Upper lobe of right lung (tissue), 1 donor: Measurements from ENCODE around the gene CUL2. TPM values are rescaled to one million over a fixed set of nuclear protein-coding genes. Genes with fewer than 3 reads are reported as not detected.
A peak's percentile ranks its signal among the peaks of the same experiment; 100 is the strongest.

Experiments used
- ATAC-seq: fragments of 200-7000 bp; cut with Tn5 transposase; one replicate; pipeline ENCODE4 v1.9.1; 2020; ENCODE audit warnings: mild to moderate bottlenecking, moderate library complexity
- DNase-seq: peaks from one replicate; pipeline ENCODE4 v3.0.0-alpha.2; 2020
- H3K27ac ChIP-seq: fragments of 200-600 bp; one replicate; pipeline ENCODE4 v1.8.0; 2022
- H3K27me3 ChIP-seq: fragments of 200-600 bp; one replicate; pipeline ENCODE4 v1.8.0; 2022; ENCODE audit warnings: mild to moderate bottlenecking
- H3K36me3 ChIP-seq: fragments of 200-600 bp; one replicate; pipeline ENCODE4 v1.8.0; 2022
- H3K4me1 ChIP-seq: fragments of 200-600 bp; one replicate; pipeline ENCODE4 v1.8.0; 2022
- H3K4me3 ChIP-seq: fragments of 200-600 bp; one replicate; pipeline ENCODE4 v1.8.0; 2022; ENCODE audit warnings: mild to moderate bottlenecking
- H3K9me3 ChIP-seq: fragments of 200-600 bp; one replicate; pipeline ENCODE4 v1.8.0; 2022
- intact Hi-C: fragments of 100-400 bp; cut with DNase I; formaldehyde crosslinking; loops from one replicate; pipeline ENCODE4 v1.11.0; 2022
- long read RNA-seq: library from polyadenylated mRNA; unstranded; transcript quantifications from one replicate; pipeline ENCODE4 v2.0.0, GENCODE V29; 2021
- total RNA-seq: library from RNA; stranded (reverse); fragmentation: NEBNext Ultra II Directional; extraction: Animal tissue kit (Norgen Biotek cat#: 25700); gene quantifications from one replicate; pipeline ENCODE4 v1.2.1, GENCODE V29; 2021
- TF ChIP-seq, protein P1 (sequence below): fragments of 200-600 bp; IDR thresholded peaks from one replicate; pipeline ENCODE4 v1.8.0; 2022; ENCODE audit warnings: antibody characterized with exemption
- donor health status: DM: no; HTN: yes; CAD: no; lungs with severe emphysema.

CUL2 gene
- total RNA-seq: 33.0 TPM
- long read RNA-seq, full-length matches to known transcripts: 75 of 95 reads
- long read RNA-seq, partial matches to known transcripts: 14 of 95 reads
- long read RNA-seq, other reads (novel, unspliced or antisense): 6 of 95 reads

- TF ChIP-seq, protein P1, sequence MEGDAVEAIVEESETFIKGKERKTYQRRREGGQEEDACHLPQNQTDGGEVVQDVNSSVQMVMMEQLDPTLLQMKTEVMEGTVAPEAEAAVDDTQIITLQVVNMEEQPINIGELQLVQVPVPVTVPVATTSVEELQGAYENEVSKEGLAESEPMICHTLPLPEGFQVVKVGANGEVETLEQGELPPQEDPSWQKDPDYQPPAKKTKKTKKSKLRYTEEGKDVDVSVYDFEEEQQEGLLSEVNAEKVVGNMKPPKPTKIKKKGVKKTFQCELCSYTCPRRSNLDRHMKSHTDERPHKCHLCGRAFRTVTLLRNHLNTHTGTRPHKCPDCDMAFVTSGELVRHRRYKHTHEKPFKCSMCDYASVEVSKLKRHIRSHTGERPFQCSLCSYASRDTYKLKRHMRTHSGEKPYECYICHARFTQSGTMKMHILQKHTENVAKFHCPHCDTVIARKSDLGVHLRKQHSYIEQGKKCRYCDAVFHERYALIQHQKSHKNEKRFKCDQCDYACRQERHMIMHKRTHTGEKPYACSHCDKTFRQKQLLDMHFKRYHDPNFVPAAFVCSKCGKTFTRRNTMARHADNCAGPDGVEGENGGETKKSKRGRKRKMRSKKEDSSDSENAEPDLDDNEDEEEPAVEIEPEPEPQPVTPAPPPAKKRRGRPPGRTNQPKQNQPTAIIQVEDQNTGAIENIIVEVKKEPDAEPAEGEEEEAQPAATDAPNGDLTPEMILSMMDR: no peak
- no peaks in the 10 kb centered on the region for H3K36me3 ChIP-seq
- H3K4me3 ChIP-seq: peak within 1 kb of the TSS; percentile 75
- H3K4me1 ChIP-seq: peaks cover 28% of the 10 kb centered on the region
- no peaks in the 10 kb centered on the region for H3K27me3 ChIP-seq
- intact Hi-C loops: no loop called here
- H3K27ac ChIP-seq: peak within 1 kb of the TSS; percentile 95
- DNase-seq: peak; percentile 96
- no peaks in the 10 kb centered on the region for H3K9me3 ChIP-seq
- ATAC-seq: peak; percentile 97
These were observed at the start of gene CUL2 for GRCh38 chr10:35090162-35090954. CUL2 (minus strand) TSS chr10:35090341; CDS start chr10:35071317, 19,024 bp downstream.

GRCh38 chr10:35136263-35136815 is 46.2 kb upstream of the CUL2 start:
- Histone ChIP-seq H3K4me3 (no peak overlapping the region), H3K9me3 (no peaks in the 10 kb centered on the region), H3K27me3 (no peaks in the 10 kb centered on the region), H3K4me1 (no peaks in the 10 kb centered on the region), H3K36me3 (no peaks in the 10 kb centered on the region), H3K27ac (no peak overlapping the region)
- intact Hi-C loops: no loop called here
- TF ChIP-seq, protein P1: no peak
- ATAC-seq: no peak
- no peak for DNase-seq

DNA sequence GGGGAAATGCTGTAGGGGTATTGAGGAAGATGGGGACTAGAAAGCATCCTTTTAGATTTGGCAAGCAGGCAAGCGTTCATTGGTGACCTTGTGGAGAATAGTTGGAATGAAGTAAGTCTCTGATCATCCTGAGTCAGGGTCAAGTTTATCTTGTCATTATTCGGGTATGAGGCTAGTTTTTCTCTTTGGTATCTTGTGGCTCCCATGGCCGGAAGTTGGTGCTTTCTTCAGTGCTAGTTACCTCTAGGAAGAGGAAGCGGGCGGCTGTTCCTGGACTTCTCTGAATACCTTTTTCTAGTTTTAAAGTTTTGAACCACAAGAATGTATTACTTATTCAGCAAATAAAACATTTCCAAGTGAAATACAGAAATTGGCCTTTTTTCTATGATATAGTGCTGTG is 45.7 kb upstream of the CUL2 start:
- TF ChIP-seq, protein P1: no peak
- Histone ChIP-seq H3K27ac (no peak overlapping the region), H3K9me3 (no peaks in the 10 kb centered on the region), H3K4me1 (no peaks in the 10 kb centered on the region), H3K4me3 (no peak overlapping the region), H3K27me3 (no peaks in the 10 kb centered on the region), H3K36me3 (no peaks in the 10 kb centered on the region)
- DNase-seq: no peak
- ATAC-seq: no peak
- intact Hi-C loops: no loop called here

- Histone ChIP-seq H3K36me3 (no peaks in the 10 kb centered on the region), H3K27ac (no peak overlapping the region), H3K9me3 (no peaks in the 10 kb centered on the region), H3K4me1 (peaks cover 12% of the 10 kb centered on the region), H3K27me3 (no peaks in the 10 kb centered on the region), H3K4me3 (no peak overlapping the region)
- intact Hi-C loops: no loop called here
- TF ChIP-seq, protein P1: no peak
- ATAC-seq: no peak
- DNase-seq: no peak
These were observed 43.4 kb upstream of the CUL2 start for GRCh38 chr10:35133586-35133985.

DNA sequence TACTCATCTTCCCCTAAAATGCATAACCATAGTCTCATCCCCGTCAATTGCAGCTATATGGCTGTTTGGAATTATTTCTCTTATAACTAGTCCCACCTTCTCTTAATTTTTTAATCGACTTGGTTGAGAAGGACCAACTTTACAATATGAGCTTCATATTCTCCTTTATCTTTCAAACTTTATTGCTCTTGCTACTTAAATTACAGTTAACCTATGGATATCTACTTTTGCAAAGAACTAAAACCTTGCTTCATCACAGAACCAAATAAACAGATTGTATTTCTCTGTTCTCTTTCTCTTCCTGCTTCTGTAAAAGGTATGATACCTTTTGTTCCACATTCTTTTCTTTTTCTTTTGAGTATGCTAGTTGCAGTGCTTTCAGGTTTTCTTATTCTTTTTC is 42.6 kb upstream of the CUL2 start:
- ATAC-seq (no peak), DNase-seq (no peak)
- TF ChIP-seq, protein P1: no peak
- H3K4me1 ChIP-seq: peaks cover 20% of the 10 kb centered on the region
- H3K27me3 ChIP-seq: no peaks in the 10 kb centered on the region
- no peaks in the 10 kb centered on the region for H3K36me3 ChIP-seq
- no peaks in the 10 kb centered on the region for H3K9me3 ChIP-seq
- H3K4me3 ChIP-seq: no peak overlapping the region
- intact Hi-C loops: no loop called here
- no peak overlapping the region for H3K27ac ChIP-seq
